ENCODE data around the gene DGKE. TPM values are rescaled to one million over a fixed set of nuclear protein-coding genes. Genes with fewer than 3 reads are reported as not detected.

Gene DGKE
- total RNA-seq, 1 donor from 2014 or later = 24.2 TPM

DNA sequence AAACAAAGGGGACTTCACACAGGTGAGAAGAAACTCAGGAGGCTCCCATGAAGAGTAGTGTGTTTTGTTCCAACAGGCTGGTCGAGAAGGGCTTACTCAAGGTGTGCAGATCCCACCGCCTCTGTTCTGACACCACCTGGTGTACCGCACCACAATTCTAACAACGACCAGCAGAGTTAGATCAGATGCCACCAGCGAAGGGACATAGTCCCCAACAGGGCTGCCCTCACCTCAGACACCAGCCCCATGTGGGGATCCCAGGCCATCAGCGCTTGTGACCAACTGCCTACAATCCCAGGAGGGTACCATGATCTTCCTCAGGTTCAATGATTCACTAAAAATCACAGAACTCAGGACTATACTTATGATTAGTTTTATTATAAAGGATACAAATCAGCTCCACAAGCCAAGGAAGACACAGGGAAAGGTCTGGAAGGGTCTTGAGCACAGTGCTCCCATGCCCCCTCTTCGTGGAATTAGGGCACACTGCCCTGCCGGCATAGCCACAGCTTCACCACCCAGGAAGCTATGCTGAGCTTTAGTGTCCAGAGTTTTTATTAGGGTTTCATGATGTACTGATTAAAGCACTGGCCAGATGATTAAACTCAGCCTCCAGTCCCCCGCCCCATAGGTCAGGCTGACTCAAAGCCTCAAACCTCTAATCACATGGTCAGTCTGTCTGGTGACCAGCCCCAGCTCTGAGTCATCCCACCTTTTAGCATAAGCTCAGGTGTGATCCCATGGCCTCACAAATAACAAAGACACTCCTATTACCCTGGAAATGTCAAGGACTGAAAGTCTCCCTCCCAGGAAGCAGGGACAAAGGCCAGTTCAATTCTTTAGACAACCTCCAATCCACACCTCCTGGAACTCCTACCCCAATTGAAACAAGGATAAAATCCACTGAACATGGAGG, 53.9 kb downstream of the DGKE start:
- intact Hi-C loops (cut with micrococcal nuclease) = no loop called here

DNA sequence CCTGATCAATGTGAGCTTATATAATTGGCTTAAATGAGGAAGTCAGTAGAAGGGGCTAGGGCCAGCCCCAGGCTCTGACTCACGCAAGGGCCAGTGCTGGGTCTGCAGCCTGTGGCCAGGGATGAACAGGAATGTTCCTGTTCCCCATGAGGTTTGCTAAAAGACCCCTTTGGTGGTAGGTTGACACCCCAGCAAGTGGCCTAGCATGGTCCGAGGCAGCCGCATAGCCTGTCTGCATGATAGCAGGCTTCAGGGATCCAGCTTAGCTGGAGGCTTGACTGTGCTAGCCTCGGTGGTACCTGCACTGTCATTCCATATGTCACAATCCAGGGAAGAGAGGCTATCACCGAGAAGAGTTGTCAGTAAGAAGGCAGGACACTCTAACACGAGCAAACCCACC, 56.4 kb downstream of the DGKE start:
- intact Hi-C loops (cut with micrococcal nuclease) = no loop called here

DNA sequence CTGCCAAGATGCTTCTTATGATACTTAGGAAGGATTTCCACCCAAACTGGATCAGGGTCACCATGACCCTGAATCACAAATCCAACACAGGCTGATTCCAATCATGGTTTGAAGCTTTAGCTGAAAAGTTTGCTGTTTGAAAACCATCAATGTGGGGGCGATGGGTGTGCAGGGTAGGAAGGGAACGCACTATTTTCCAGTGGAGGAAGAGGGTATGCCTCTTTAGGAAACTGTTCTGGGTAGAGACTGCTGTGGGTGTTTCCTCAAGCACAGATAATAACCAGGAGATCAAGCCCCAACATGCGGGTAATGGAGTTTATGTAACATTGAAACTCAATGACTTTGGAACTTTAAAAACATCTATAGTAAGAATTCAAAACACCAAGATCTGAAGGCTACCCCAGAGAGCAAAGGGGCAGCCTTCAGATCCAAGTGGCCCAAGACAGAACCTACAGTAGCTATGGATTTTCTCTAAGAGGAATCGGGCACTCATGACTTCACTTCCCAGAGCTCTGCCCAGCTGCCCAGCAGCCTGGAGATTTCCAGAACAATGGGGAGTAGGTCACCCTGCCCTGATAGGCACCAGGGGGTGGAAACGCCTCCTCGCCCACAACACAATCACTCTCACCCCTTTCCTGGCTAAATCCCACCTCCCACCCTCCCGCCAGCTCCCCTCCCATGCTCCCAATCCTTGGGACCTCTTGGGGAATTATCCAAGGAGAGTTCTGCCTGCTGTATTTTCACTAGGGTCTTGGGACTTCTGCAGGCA, 57.1 kb downstream of the DGKE start:
- intact Hi-C loops (cut with micrococcal nuclease) = loop anchor here (1.0 kb wide), 1 partner anchor 49 kb away; no protein-coding TSS in a partner anchor

DNA sequence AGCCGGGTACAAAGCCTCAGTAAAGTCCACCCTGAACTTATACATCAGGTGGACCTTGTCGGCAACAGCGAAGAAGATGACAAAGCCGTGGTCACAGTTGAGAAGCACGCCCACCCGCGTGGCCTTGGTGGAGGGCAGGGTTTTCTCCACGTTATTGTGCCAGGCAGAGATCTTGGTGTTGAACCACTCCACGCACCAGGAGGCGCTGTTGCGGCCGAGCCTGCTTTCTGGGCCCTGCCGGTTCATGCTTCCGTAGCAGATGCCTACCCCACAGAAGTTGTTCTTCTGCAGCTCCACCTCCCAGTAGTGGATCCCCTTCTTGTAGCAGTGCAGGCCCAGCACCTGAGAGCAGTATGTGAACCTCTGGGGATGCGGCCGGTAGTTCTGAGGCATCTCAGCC, 57.8 kb downstream of the DGKE start:
- intact Hi-C loops (cut with micrococcal nuclease) = loop anchor here (1.0 kb wide), 1 partner anchor 49 kb away; no protein-coding TSS in a partner anchor

DNA sequence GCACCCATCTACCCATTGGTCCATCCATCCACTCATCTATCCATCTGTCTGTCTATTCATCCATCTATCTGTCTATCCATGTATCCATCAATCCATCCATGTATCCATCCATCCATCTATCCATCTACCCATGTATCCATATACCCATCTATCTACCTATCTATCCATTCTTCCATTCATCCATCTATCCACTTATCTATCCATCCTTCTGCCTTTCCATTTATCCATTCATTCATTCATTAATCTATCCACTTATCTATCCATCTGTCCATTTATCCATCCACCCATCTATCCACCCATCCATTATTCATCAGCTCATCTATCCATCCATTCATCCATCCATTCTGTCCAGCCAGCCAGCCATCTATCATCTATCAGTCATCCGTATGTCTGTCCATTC, 58.4 kb downstream of the DGKE start:
- intact Hi-C loops (cut with micrococcal nuclease) = no loop called here

DNA sequence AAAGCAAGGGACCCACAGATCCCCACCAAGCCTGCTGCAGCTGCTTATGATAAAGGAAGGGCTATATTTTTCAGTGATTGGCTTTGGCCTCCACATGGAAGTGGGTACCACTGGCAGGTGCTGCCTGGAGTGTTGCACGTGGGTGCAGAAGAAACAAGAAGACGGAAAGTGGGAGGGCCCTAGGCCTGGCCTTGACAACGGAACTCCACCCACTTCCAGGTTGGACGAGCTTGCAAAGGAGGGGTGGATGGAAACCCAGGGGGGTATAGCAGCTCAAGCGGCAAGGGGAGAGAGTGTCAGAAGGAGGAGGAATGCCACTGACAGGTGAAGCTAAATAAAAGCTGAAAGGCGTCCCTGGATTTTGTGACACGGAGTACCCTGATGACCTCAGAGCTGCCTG, 59.6 kb downstream of the DGKE start:
- intact Hi-C loops (cut with micrococcal nuclease) = no loop called here

DNA sequence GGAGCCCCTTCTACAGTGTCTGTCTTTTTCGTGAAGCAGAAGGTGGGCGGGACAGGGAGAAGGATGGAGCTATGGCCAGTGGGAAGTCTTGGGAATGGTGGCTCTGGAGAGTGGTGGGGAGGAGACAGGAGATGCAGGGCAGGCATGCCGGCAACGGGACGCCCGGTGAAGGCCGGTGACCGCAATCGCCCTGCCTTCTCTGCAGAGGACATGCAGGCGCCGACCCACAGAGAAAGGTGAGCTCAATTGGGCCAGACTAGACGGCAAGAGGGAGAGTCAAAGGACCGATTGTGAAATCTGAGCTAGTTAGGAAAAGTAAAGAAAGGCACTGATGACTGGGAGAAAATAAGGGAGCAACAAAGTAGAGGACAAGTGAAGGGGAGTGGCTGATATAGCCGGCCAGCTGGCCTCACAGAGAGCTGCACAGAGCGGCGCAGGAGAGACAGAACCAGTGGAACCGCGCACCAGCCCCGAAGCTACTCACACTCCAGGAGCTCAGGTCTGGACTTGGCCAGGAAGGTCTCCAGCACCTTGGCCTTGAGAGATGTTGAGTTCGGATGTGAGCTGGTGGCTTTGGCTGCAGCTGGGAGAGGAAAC, 61.0 kb downstream of the DGKE start:
- intact Hi-C loops (cut with micrococcal nuclease) = no loop called here

DNA sequence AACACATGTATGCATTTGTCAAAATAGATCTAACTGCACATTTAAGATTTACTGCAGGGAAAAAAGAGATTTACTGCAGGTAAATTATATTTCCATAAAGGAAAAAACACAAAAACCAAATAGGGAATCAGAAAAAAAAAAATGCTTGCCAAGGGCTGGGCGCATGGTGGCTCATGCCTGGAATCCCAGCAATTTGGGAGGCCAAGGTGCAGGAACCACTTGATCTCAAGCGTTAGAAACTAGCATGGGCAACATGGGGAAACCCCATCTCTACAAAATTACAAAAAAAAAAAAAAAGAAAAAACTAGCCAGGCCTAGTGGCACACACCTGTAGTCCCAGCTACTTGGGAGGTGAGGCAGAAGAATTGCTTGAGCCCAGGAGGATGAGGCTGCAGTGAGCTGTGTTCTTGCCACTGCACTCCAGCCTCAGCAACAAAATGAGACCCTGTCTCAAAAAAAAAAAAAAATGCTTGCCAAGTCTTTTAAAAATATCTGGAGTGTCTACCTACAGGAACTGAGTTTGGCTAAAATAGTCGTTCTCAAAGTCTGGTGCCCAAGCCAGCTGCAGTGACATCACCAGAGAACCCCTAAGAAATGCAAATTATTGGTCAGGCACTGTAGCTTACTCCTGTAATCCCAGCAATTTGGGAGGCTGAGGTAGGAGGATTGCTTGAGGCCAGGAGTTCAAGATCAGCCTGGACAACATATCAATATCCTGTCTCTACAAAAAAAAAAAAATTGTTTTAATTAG, 62.4 kb downstream of the DGKE start:
- intact Hi-C loops (cut with micrococcal nuclease) = no loop called here

DNA sequence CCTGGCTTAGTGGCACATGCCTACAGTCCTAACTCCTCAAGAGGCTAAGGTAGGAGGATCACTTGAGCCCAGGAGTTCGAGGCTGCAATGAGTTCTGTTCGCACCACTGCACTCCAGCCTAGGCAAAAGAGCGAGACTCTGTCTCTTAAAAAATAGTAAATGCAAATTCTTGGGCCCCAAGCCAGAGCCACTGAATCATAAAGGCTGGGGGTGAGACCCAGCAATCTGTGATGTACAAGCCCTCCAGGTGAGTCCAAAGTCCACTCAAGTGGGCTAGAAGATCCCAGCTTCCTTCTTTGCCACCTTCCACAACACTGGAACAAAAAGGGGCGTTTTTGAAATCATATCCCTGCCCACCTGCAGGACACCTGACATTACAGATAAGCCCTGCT, 63.0 kb downstream of the DGKE start:
- intact Hi-C loops (cut with micrococcal nuclease) = no loop called here

DNA sequence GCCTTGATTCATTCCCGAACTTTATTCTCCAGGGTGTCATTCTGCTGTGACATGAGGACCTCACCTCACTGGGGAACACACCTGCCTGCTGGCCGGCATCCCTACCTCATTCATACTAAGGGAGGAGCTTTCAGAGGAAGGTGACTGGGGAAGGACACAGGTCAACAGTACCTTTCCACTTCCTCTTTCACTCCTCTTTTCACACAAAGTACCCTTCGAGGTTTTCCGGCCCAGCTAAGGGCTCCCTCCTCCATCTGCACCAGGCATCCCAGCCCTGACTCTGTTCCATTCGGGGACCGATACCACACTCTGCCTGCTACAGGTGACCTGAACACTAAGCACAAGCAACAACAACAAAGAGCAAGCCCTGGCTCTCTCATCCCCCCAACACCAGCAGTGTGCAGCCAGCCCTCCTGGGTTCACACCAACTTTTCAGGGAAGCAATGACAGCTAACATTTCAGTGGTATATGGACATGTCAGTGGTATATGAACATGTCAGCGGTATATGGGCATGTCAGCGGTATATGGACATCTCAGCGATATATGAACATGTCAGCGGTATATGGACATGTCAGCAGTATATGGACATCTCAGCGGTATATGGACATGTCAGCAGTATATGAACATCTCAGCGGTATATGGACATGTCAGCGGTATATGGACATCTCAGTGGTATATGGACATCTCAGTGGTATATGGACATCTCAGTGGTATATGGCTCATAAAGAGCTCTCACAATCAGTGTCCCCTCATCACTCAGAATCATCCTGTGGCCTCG, 63.9 kb downstream of the DGKE start:
- intact Hi-C loops (cut with micrococcal nuclease) = no loop called here

DNA sequence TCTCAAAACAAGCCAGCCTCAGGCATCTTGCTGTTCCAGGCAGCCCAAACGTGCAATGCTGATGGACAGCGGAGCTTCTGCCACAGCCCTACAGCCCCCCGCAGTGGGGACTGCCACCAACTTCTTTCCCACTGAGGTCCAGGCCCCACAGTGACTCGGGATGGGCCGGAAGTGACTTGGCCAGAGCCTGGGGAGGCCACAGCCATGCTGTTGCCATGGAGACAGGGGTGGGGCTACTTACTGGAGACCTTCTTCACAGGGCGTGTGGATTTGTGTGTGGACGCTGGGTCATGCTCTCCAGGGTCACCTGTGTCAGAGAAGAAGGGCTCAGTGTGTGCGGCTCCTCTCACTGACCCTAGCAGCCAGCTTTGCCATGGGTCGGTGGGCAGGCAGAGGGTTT, 64.9 kb downstream of the DGKE start:
- intact Hi-C loops (cut with micrococcal nuclease) = no loop called here

DNA sequence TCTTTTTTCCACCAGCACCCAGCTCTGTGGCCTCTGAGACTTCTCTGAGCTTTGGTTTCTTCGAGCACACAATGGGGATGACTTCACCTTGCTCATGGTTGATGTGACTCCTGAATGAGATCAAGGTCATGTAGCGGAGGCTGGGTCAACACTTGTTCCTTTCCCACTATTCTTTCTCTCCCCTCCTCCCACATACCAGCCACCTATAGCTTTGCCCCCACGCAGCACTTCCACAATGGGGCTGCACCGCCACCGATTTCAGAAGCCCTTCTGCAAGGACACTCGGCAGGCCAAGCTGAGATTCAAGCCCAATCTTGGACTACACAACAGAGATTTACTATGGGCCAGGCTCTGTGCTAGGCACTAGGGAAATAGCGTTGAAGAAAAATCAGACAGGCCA, 65.5 kb downstream of the DGKE start:
- intact Hi-C loops (cut with micrococcal nuclease) = no loop called here

DNA sequence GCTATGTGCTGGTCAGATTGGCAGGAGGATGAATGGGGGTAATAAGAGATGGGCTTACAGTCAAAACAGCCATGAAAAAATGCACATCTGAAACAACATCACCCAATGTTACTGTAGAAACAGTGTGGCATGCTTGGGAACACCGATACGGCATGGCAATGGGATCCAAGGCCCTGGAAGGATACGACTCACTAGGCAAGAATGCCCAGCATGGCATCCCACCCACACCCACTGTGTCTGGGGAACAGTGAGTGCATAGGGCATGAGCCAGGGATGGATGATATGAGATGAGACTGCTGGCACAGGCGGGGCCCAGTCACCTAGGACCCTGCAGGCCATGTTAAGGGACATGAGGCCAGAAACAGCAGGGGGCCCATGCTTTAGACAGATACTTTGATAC, 68.4 kb downstream of the DGKE start:
- intact Hi-C loops (cut with micrococcal nuclease) = no loop called here

DNA sequence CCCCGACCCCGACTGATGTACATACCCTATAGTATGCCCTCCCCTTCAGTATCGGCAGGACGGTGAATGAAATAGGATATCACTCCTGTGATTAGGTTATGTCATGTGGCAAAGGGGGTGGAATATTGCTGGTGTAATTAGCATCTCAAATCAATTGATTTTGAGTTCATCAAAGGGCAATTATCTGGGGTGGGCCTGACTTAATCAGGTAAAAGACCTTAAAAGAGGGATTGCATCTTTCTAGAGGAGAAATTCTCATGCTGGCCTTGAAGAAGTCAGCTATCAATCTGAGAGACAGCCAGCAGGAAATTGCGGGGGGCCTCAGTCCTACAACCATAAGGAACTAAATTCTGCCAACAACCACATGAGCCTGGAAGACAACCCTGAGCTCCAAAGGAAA, 69.6 kb downstream of the DGKE start:
- intact Hi-C loops (cut with micrococcal nuclease) = no loop called here

DNA sequence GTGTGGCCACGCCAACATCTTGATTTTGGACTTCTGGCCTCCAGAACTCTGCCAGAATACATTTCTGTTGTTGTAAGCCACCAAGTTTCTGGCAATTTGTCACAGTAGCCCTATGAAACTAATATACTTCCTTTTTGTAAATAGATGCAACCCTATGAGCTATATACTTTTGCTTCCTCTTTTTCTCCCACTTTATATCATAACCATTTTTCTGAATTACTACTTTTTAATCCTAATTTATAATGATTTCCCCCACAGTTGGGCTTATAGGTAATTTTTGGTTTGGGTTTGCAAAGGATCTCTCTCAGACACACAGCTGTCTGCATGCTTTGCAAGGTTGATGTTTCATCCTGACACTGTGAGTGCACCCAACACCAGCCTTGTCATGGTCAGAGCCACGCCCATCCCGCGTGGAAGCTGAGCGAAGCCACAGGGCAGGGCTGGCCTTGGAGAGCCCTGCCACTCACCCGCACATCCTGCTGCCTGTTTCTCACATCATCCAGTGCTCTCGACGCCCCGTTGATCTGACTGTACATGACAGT, 74.1 kb downstream of the DGKE start:
- intact Hi-C loops (cut with micrococcal nuclease) = no loop called here

DNA sequence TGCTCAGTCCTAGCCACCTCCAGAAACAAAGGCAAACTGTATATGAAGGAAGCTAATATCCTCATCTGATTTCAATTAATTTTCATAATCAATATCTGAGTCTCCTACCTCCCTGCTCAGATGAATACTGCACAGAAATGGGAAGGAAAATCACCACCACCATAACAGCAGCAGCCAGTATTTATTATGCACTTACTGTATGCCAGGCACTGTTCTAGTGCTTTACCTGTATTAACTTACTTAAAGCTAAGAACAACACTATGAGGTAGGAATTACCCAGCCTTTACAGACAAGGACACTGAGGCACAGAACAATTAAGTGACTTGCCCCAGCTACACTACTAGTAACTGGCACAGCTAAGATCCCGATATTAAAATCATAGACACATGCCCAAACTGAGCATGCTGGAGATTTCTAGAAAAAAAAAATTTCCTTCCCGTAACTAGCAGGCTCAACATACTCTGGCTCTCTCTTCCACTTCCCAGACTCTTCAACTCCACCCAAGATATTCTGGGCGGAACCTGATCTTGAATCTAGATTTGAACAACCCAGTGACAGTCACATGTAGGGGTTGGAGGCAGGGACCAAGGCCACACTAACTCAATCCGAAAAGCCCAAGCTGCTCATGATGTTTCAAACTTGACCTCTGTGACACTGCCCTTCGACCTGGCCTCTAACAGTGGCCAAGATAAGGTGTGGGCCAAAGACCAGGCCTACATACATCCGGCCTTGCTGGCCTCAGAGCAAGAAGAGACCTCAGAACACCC, 76.0 kb downstream of the DGKE start:
- intact Hi-C loops (cut with micrococcal nuclease) = loop anchor here (5.0 kb wide), 1 partner anchor 1488 kb away; the partner anchor contains the start of gene MMD

DNA sequence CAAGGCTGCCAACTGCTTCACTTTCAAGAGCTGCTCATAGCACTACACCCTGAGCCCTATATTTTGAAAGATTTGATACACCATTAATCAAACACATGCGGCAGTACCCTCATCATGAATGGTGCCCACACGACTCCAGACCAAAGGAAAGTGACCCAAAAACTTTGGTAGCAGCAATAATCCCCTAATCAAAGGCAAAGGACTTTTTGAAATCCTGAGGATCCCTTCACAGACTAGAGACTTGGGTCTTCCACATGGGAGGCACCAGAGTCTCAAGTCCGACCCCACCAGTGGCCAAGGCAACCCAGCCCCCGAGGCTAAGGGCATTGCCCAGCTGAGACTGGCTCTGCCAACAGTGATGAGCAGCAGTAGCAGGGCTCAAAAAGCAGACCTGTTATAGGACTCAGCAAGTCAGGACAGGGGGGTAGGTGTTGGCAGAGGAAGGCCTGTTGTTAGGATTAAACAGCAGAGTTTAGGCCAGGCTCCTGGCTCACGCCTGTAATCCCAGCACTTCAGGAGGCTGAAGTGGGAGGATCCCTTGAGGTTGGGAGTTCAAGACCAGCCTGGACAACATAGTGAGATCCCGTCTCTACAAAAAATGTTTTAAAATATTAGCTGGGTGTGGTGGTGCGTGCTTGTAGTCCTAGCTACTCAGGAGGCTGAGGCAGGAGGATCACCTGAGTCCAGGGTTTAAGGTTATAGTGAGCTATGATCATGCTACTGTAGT, 76.7 kb downstream of the DGKE start:
- intact Hi-C loops (cut with micrococcal nuclease) = loop anchor here (5.0 kb wide), 1 partner anchor 1488 kb away; the partner anchor contains the start of gene MMD
